ENCODE measurements around the gene MBD2. TPM values are rescaled to one million over a fixed set of nuclear protein-coding genes. Genes with fewer than 3 reads are reported as not detected.

MBD2 gene
- total RNA-seq, 1 donor from 2014 or later: 26.7 TPM

DNA sequence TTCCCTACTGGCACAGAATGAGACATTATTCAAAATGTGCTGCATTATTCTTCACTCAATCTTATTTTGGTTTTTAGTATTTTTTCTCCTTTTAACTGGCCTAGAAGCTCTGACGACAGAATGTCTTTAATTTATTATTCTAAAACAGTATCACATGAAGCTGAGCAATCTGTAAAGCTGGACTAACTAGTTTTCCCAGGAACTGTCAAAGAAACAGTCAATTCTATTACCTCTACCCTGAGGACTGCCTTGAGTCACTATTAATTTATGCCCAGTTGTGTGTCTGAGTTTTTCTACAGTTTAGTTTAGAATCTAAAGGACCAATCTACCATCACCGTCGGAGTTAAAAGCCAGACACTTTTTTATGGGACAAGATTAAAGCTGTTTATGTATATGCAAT lies 31.6 kb downstream of the MBD2 start:
- no peak for DNase-seq

DNA sequence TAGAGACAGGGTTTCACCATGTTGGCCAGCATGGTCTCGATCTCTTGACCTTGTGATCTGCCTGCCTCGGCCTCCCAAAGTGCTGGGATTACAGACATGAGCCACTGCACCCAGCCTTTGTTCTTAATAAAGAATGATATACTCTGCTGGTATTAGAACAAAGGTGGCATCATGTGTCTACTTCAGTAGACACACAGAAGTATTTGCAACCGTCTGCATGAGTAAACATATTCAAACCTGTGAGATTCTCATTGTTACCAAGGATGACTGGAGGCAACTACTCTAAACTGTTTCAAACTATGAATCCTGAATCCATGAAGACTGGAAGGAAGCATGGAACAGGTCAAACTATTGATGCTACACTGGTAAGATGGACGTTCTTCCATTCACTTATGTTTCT lies 32.1 kb downstream of the MBD2 start:
- no peak for DNase-seq

GRCh38 chr18:54191352-54191751 lies 33.1 kb downstream of the MBD2 start:
- DNase-seq: no peak

DNA sequence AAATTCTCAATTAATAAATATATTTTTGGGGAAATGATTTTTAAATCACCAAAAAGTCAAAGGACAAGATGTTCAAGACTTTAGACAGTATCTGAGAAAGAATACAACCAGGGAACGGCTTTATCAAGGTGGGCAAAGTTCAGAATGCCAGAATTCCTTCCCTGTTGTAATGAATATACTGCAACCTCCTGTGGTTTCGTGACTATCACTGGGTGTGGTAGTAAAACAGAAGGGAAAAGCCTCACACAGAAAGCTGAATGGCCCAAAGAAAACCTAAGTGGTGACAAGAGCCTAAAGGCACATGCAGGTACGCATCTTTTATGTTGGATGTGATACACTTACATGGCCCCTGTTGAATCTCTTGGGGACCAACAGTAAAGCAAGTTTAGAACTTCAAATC lies 37.1 kb downstream of the MBD2 start:
- no peak for DNase-seq

DNA sequence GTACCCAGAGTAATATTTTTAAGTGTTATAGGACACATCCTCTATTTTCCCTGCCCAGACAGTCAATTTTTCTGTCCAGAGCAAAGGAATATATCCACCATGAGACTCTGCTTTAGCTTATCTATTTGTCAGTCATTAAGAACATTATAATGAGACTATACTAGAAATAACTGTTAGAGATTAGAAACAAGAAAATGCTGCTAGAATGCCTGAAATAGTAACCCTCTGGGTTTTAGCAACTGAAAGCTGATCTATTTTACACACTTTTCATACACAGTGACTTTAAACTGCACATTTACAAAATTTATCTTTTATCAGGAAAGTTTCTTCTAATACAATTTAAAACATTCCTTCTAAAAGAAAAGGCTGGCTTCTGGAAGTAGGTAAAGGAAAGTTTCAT lies 39.6 kb downstream of the MBD2 start:
- DNase-seq: no peak

- no peak for DNase-seq
Measured at GRCh38 chr18:54183390-54183789, 41.1 kb downstream of the MBD2 start.

DNA sequence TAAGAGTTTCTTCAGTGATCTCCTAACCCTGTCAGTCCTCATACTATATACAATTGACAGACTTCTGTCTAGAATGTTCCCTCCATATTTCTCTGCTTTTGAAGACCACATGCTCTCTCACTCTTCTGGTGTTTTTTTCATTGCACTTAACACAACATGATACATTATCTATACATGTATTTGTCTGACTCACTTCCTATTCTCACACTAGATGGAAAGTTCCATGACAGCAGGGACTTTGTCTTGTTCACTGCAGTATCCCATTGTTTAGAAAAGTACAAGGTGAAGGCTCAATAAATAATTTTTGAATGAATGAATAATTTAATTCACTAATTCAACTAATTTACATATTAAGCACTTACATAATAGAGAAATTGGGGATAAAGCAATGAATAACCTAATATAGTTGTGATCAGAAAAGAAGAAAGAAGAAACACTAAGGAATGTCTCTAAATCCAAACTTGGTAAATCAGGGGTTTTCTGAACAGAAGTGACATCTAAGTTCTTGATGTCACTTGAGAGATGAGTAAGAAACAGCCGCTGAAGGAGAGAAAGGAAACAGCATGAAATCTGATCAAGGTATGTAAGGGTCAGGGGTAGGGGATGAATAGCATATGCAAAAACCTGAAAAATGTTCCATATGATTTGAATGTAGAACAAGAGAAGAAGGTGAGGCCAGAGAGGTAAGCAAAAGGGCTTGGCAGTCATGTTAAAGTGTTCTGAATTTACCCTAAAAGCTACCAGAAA lies 42.4 kb downstream of the MBD2 start:
- DNase-seq: peak; percentile 79

DNA sequence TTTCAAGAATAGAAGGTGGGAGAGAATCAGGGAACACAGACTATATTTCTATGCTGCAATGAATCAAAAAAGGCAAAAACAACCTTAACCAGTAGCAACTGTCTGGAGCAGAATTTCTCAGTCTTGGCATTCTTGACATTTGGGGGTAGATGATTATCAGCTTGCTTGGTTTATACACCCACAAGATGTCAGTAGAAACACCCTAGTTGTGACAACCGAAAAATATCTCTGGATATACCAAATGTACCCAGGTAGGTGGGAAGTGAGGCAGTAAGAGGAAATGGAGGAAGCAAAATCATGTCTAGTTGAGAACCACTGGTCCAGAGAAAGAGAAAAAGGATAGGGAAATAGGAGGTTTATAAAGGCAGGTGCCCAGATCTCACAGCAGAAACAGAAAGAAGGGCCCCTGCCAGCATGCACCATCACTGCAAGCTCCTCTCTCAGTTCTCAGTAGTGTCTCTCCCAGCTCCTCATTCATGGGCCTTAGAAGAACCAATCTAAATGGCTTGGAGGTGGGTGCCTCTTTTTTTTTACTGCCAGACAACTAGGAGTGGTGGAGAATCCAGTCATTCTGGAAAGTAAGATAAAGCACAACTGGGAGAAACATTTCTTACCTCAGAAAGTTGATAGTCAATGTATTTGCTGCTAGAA lies 50.4 kb downstream of the MBD2 start:
- DNase-seq: no peak

- DNase-seq: no peak
Measured at GRCh38 chr18:54173250-54173649, 51.2 kb downstream of the MBD2 start.

DNA sequence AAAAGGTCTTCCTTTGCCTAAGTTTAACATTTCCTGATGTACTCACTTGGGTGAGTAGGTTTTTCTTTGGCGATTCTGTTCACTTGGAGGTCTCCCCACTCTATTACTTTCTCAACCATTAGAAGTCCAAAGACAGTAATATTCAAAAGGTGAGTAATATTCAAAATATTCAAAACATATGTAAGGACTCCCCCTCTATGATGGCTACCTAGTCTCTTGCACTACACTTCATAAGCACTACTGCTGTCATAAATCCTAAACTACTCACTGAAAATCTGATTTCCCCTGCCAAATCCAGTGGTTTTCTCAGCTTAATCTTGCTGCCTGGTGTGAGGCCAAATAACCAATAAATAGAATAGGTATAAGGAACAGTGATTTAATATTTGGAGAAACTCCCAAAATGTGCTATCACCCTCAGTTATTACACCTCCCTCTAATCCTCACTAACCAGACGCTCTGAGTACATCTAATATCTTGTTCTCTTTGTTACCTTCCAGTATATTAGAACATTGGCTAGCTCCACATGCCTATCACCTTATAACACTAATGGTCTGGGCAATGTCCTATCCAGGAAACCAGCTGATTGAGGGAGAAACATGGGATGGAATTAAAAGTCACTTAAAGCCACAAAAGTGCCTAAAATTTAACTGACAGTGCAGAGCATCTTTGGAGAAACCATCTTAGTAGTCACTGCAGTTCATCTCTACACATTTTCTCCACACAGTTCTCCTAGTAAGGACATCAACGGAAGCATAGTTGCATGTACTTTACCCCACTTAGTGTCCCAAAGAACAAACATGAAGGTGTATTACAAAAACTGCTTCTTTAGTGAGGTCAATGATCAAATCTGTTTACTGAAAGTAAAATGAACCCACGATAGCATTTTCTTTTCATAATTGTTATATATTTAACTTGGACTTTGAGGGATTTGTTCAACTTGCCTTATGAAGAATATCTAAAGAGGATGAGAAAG lies 54.8 kb downstream of the MBD2 start:
- no peak for DNase-seq

DNA sequence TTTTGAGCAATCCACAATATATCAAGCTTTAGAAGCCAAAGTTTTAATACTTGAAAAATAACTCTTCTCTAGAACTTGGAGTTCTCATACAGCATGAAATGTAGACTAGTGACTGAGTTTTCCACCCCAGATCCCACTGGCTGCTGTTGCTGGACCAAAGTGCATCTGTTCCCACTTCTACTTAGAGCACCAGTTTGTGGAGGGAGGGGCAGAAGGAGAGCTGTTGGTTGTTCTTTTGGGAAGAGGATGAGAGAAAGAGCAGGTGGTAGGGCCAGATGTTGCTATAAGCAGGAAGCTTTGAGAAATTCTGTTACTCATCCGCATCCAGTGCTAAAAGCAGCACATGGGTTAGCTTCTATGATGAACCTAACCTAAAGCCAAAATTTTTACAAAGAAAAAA lies 59.0 kb downstream of the MBD2 start:
- DNase-seq: no peak

- DNase-seq: no peak
Measured at GRCh38 chr18:54163453-54163852, 61.0 kb downstream of the MBD2 start.

- peak; percentile 35 for DNase-seq
Measured at GRCh38 chr18:54162431-54162830, 62.0 kb downstream of the MBD2 start.

DNA sequence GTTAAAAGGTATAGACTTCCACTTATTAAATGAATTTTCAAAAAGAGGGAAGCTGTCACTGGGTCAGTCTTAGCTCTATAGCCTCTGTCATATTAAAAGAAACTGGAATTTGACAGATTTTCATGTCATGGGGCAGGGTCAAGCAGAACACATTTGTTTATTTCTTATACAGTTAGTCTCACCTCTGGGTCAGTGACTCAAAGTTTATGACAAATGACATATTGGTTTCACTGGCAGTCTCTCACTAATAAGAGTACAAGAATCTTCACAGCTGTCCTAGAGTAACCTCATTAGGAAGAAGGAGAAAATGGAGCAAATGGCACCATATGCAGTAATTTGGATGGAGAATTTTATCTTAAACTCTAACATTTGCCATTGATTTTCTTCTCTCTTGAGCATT lies 63.2 kb downstream of the MBD2 start:
- DNase-seq: no peak

- DNase-seq: no peak
Measured at GRCh38 chr18:54159906-54160305, 64.6 kb downstream of the MBD2 start.

DNA sequence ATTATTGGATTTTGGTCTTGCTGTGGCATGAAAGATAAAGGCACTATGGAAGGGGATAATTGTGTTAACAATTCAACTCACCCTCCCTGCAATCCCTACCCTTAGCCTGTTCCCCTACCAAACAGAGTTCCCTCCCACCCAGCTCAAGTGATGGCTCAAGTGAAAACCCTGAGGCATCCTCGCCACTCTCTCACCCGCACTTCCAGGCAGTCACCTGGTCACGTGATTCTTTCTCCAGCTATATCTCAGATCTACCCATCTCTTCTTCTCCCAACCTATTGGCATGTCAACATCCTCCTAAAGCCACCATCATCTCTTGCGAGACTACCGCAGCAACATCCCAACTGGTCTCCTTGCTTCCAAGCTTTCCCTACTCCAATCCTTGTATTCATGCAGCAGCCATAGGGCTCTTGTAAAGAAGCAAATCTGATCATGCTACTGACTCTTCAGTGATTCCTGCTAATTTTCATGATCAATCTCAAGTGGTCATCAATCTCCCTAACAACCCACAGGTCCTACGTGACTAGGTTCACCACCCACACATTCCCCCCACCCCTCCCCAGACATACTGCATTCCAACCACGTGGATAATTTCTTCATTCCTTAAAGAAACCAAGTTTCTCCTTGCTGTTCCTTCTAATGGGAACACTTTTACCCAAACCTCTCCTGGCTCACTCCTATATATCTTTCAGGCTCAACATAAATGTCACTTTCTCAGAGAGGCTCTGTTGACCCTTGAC lies 66.7 kb downstream of the MBD2 start:
- no peak for DNase-seq

DNA sequence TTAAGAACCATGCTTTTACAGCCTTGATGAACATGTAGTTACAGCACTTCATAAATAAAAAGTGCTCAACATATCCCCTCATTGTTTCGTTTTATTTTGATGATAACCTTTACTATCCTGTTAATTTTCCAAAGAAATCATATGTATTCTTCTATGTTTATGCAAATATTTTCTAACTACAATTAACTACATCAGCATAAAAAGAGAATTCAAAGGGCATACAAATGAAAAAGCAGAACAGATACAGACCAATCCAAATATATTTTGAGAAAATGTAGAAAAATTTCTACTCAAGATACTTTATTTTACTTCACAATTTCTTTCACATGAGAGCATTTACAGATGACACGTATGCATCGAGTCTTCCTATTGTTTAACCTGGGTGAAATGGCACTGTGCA lies 69.1 kb downstream of the MBD2 start:
- no peak for DNase-seq

- no peak for DNase-seq
Measured at GRCh38 chr18:54154231-54154630, 70.2 kb downstream of the MBD2 start.

DNA sequence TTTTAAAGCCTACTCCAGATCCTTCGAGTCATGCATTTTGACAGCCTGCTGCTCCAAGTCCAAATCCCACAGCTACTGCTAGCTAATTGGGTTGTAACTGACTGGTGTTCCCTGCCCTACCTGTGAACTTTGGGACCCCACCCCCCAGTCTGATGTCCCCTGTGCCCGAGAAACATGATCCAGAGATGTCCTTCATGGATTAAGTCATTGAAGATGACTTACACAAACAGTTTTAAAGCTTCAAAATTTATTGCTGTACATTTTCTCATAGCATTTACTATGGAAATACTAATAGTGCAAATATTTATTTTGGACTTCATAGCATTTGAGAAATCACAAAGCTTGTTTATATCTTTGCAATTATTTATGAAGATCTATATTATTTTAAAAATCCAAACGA lies 73.1 kb downstream of the MBD2 start:
- DNase-seq: no peak

- DNase-seq: no peak
Measured at GRCh38 chr18:54150226-54150625, 74.2 kb downstream of the MBD2 start.

GRCh38 chr18:54149078-54149697 lies 75.3 kb downstream of the MBD2 start:
- DNase-seq: peak; percentile 89

DNA sequence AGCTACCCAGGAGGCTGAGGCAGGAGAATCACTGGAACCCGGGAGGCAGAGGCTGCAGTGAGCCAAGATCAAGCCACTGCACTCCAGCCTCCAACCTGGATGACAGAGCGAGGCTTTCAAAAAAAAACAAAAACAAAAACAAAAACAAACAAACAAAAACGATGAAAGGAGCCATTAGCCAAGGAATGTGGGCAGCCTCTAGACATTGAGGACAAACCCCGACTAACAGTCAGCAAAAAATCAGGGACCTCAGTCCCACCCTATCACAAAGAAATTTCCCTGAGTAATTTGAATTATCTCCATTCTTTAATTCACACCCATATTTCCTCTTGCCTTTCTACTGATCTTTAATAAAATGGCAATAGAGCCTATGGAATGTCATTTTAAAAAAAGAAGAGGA lies 75.8 kb downstream of the MBD2 start:
- no peak for DNase-seq
